OCI-LY7 (cell line): Measurements from ENCODE around the gene PDZRN3. TPM values are rescaled to one million over a fixed set of nuclear protein-coding genes. Genes with fewer than 3 reads are reported as not detected.

Experiments used
- BruUV-seq: library from RNA; stranded (reverse); fragments of 400-500 nt; replicated peaks from 2 replicates; lab custom pipeline; 2021; lab: Mats Ljungman, UMichigan
- CTCF ChIA-PET: fragments of 300-600 bp; sonication (Branson Sonifier 250); formaldehyde crosslinking; loops from one replicate; lab custom pipeline; 2022; ENCODE audit warnings: antibody characterized with exemption; ENCODE audit not compliant: unreplicated experiment; lab: Charles Lee
- POLR2A ChIA-PET: fragments of 300-600 bp; sonication (Branson Sonifier 250); formaldehyde crosslinking; loops from one replicate; lab custom pipeline; 2022; ENCODE audit warnings: antibody characterized with exemption; lab: Charles Lee
- DNase-seq: peaks from one replicate; pipeline ENCODE4 v3.0.0-alpha.2; 2015; ENCODE audit warnings: low spot score
- H2AFZ ChIP-seq: fragments of 200-600 bp; sonication (generic), shearing (Covaris generic); 2 replicates; pipeline ENCODE4 v1.6.1; 2014; ENCODE audit warnings: mild to moderate bottlenecking, antibody characterized with exemption, low read length, moderate library complexity
- H3K27ac ChIP-seq: fragments of 200-600 bp; sonication (generic); 2 replicates; pipeline ENCODE4 v1.5.1; 2014; ENCODE audit warnings: mixed run types, low read depth, mild to moderate bottlenecking, moderate library complexity, low read length, inconsistent platforms; ENCODE audit not compliant: poor library complexity, severe bottlenecking
- H3K36me3 ChIP-seq: fragments of 200-600 bp; sonication (generic); 2 replicates; pipeline ENCODE4 v1.6.1; 2014; ENCODE audit warnings: mild to moderate bottlenecking, antibody characterized with exemption, low read length, moderate library complexity, mixed read lengths; ENCODE audit not compliant: insufficient read depth
- H3K4me1 ChIP-seq: fragments of 200-600 bp; sonication (generic); 2 replicates; pipeline ENCODE4 v1.5.1; 2014; ENCODE audit warnings: mild to moderate bottlenecking, low read length; ENCODE audit not compliant: insufficient read depth, poor library complexity, severe bottlenecking
- H3K4me2 ChIP-seq: fragments of 200-600 bp; sonication (generic); 2 replicates; pipeline ENCODE4 v1.6.1; 2014; ENCODE audit warnings: mild to moderate bottlenecking, low read length
- H3K4me3 ChIP-seq: fragments of 200-600 bp; sonication (generic); 2 replicates; pipeline ENCODE4 v1.5.1; 2014; ENCODE audit warnings: mild to moderate bottlenecking, low read depth, low read length; ENCODE audit not compliant: poor library complexity, severe bottlenecking
- H3K79me2 ChIP-seq: fragments of 200-600 bp; sonication (generic); 2 replicates; pipeline ENCODE4 v1.6.1; 2016; ENCODE audit warnings: low read depth, mild to moderate bottlenecking, low read length, moderate library complexity, mixed read lengths; ENCODE audit not compliant: insufficient read depth
- H3K9me2 ChIP-seq: fragments of 200-600 bp; sonication (generic); 2 replicates; pipeline ENCODE4 v1.6.1; 2016; ENCODE audit warnings: mild to moderate bottlenecking, low read length, mixed read lengths; ENCODE audit not compliant: insufficient read depth
- H3K9me3 ChIP-seq: fragments of 200-600 bp; sonication (generic); 2 replicates; pipeline ENCODE4 v1.6.1; 2014; ENCODE audit warnings: mild to moderate bottlenecking, mixed run types, low read length, mixed read lengths
- H4K20me1 ChIP-seq: fragments of 200-600 bp; sonication (generic); 2 replicates; pipeline ENCODE4 v1.6.1; 2014; ENCODE audit warnings: mild to moderate bottlenecking, antibody characterized with exemption, low read length, moderate library complexity, mixed read lengths; ENCODE audit not compliant: insufficient read depth
- EZH2phosphoT487 ChIP-seq: fragments of 200-600 bp; sonication (generic); IDR thresholded peaks from 2 replicates; pipeline ENCODE4 v1.6.1; 2018; ENCODE audit warnings: low read depth, borderline replicate concordance, mild to moderate bottlenecking, mixed run types, antibody characterized with exemption, low read length, moderate library complexity, mixed read lengths
- intact Hi-C: fragments of 100-400 bp; cut with micrococcal nuclease; formaldehyde crosslinking; loops from one replicate; pipeline ENCODE4 v1.10.0; 2022; ENCODE audit not compliant: unreplicated experiment
- total RNA-seq, 2 experiments: library from RNA; depleted of rRNA in 1 of 2; stranded (reverse); fragments of >200 nt in 1 of 2; shearing (Covaris generic) in 1 of 2; gene quantifications; 2 replicates each; pipeline ENCODE4 v1.2.3, GENCODE V29; 2014 to 2022
- TF ChIP-seq, protein P1 (sequence below): fragments of 200-600 bp; sonication (generic); conservative IDR thresholded peaks from 2 replicates; pipeline ENCODE4 v1.5.1; 2014; ENCODE audit warnings: mild to moderate bottlenecking, antibody characterized with exemption, low read length, moderate library complexity, mixed read lengths

PDZRN3 gene
- total RNA-seq, 2 experiments from 2014 or later = 0.95 TPM; not detected in 1

DNA sequence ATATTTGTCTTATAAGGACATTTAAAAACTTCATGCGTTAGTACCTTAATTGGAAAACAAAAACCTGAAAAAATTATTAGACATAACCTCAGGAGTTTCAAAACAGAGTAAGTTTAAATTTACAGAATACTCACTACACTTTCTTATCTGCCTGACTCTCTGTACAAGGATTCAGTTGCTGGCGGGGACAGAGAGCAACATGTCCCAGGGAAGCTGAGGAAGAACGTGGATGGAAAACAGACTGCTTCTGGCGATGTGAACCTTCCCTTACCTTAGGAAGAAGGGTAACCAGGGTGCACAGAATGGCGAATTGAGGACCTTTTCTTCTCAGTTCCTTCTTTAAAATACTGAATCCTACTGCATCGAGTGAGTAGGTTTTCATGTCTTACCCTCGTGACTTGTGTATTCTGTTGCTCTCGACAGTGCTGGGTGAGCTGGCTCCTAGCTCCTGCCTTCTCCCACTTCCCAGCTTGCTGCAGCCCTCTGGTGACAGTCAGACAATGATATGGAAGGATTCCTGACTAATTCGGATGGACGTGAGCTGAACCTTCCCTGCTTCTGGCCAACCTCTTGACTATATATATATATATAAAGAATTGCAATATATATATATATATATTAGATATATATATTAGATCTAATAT lies 178.2 kb downstream of the PDZRN3 start:
- intact Hi-C loops = no loop called here
- Histone ChIP-seq H3K4me1 (peaks cover 38% of the 10 kb centered on the region), H3K4me3 (no peak overlapping the region), H3K4me2 (no peak overlapping the region), H3K9me2 (no peaks in the 10 kb centered on the region), H3K79me2 (no peaks in the 10 kb centered on the region), H3K36me3 (no peaks in the 10 kb centered on the region), H4K20me1 (no peaks in the 10 kb centered on the region), H3K9me3 (no peaks in the 10 kb centered on the region), H2AFZ (no peak overlapping the region), H3K27ac (no peak overlapping the region)
- CTCF ChIA-PET = no interaction called here
- POLR2A ChIA-PET = interaction anchor here (1.0 kb wide), 1 partner anchor 48 kb away, joined by 4 read pairs; no protein-coding TSS in a partner anchor
- BruUV-seq = no TSS peak
- TF ChIP-seq, protein P1, sequence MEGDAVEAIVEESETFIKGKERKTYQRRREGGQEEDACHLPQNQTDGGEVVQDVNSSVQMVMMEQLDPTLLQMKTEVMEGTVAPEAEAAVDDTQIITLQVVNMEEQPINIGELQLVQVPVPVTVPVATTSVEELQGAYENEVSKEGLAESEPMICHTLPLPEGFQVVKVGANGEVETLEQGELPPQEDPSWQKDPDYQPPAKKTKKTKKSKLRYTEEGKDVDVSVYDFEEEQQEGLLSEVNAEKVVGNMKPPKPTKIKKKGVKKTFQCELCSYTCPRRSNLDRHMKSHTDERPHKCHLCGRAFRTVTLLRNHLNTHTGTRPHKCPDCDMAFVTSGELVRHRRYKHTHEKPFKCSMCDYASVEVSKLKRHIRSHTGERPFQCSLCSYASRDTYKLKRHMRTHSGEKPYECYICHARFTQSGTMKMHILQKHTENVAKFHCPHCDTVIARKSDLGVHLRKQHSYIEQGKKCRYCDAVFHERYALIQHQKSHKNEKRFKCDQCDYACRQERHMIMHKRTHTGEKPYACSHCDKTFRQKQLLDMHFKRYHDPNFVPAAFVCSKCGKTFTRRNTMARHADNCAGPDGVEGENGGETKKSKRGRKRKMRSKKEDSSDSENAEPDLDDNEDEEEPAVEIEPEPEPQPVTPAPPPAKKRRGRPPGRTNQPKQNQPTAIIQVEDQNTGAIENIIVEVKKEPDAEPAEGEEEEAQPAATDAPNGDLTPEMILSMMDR = no peak
- no peak for TF ChIP-seq EZH2phosphoT487
- DNase-seq = no peak

DNA sequence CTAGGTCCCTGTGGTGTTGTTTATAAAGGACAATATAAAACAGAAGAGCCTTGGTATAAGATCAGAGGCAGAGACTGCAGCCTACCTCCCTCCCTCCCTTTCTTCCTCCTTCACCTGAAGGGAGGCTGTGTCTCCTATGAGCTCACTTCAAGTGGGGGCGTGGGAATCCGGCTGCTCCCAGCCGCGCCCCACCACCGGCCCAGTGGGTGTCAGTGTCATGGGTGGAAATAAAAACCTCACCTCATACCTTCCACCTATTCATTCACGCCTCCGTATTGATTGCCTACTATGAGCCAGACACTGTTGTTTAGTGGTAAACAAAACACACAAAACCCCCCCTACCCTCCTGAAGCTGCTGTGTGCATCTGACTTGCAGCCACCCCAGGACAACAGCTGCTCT lies 181.9 kb downstream of the PDZRN3 start:
- TF ChIP-seq, protein P1 = no peak
- TF ChIP-seq EZH2phosphoT487 = no peak
- Histone ChIP-seq H3K9me2 (no peaks in the 10 kb centered on the region), H3K79me2 (no peaks in the 10 kb centered on the region), H3K4me2 (no peak overlapping the region), H3K4me3 (no peak overlapping the region), H3K9me3 (no peaks in the 10 kb centered on the region), H3K27ac (no peak overlapping the region), H2AFZ (no peak overlapping the region), H3K4me1 (peaks cover under 1% of the 10 kb centered on the region), H4K20me1 (no peaks in the 10 kb centered on the region), H3K36me3 (no peaks in the 10 kb centered on the region)
- DNase-seq = no peak
- CTCF ChIA-PET = no interaction called here
- no TSS peak for BruUV-seq
- intact Hi-C loops = no loop called here
- POLR2A ChIA-PET = interaction anchor here (0.7 kb wide), 2 partner anchors 47 to 361 kb away, joined by 3 to 4 read pairs; no protein-coding TSS in a partner anchor

DNA sequence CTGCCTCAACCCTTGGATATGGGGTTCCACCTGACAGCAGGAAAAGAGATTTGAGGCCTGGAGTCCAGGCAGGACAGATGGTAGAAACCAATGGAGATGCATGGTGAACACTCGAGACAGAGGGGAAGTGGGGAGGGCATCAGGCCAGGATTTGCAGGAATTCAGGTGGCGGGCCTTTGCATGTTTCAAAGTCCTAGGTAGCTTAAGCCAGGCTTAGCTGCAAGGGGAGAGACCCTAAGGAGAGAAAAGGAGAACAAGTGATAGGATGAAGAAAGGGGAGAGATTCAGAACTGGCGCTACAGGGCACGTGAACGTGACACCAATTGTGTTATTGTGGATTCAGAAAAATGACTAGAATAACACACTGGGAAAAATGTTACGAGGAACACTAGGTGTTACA lies 182.6 kb downstream of the PDZRN3 start:
- Histone ChIP-seq H3K4me1 (no peaks in the 10 kb centered on the region), H4K20me1 (no peaks in the 10 kb centered on the region), H3K9me3 (no peaks in the 10 kb centered on the region), H3K9me2 (no peaks in the 10 kb centered on the region), H3K79me2 (no peaks in the 10 kb centered on the region), H2AFZ (no peak overlapping the region), H3K4me3 (no peak overlapping the region), H3K27ac (no peak overlapping the region), H3K4me2 (no peak overlapping the region), H3K36me3 (no peaks in the 10 kb centered on the region)
- TF ChIP-seq EZH2phosphoT487 = no peak
- TF ChIP-seq, protein P1 = no peak
- ChIA-PET POLR2A (interaction anchor here (0.7 to 0.9 kb wide), 2 partner anchors 9 to 48 kb away, joined by 3 read pairs; no protein-coding TSS in a partner anchor), CTCF (no interaction called here)
- no TSS peak for BruUV-seq
- DNase-seq = no peak
- intact Hi-C loops = no loop called here
